GM18526 (cell line): ENCODE data around the gene DNER.

Experiments
- POLR2A ChIP-seq: IDR thresholded peaks from 3 replicates; pipeline ENCODE4 v1.6.1; 2011; ENCODE audit not compliant: insufficient read length; ENCODE audit errors: extremely low read depth

Gene DNER

GRCh38 chr2:229575569-229576315, 138.6 kb downstream of the DNER start:
- no peak for TF ChIP-seq POLR2A

DNA sequence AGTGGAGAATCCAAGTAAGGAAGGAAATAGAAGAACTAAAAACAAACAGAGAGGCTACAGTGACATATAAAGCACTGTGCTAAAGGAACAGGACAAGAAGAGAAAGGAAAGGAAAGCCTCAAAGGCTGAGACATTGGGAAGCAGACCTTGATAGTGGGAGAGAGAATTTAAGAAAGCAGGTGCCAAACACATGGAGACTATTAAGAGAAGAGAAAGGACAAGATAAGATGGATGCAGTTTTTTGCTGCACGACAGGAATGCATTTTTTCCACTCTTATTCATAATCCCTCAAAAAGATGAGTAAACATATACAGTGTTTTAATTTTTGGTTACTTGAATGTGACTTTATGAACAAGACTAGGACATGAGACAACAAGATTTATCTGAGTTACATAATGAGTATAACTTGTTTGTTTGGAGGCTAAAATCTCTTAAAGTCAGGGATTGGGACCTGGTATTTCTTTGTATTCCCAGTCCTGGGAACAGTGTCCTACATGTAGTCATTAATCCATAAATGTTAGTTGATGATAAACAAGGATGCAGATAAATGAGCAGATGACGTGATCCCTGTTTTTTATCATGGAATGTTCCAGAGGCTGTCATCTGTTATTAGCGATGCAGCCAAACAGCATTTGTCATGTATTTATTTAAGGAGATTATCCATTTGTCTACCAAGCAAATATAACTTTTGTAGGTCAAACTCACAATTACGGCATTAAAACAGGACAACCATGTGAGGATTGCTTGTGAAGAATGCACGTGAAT, 141.7 kb downstream of the DNER start:
- no peak for TF ChIP-seq POLR2A

DNA sequence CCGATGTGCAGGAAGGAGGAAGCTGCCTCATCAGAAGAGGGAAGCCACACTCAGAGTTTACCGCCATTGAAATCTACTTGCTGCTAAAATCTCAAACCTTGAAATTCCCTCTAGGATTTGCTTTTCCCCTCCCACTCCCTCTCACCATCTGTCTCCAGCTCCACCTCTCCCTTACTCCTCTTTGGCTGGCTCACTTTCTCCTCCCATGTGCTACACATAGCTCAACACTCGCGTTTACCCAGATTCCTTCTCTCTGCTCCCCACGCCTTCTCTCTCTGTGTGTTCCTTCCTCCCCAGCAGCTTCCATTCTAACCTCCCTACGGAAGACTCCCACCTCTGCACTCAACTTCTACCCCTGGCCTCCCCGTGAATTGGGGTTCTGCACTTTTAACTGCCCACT, 143.1 kb downstream of the DNER start:
- TF ChIP-seq POLR2A, result no peak

DNA sequence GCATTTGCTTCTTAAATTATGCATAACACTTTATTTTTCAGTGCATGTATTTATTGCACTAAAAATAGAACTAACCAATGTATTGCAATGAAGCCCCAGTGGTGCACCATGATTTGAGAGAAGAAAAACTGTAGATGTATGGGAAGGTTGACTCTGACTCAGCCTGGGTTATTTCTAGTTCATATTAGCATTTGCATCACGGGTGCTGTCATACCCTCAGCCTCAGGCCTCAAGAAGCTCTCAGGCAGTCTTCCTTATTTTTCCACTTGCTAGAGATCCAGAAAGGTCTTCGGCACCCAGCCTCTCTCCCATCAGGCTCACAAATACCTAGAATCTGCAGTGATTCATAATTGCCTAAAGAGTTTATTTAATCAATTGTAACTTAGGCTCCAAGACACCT, 148.0 kb downstream of the DNER start:
- no peak for TF ChIP-seq POLR2A

DNA sequence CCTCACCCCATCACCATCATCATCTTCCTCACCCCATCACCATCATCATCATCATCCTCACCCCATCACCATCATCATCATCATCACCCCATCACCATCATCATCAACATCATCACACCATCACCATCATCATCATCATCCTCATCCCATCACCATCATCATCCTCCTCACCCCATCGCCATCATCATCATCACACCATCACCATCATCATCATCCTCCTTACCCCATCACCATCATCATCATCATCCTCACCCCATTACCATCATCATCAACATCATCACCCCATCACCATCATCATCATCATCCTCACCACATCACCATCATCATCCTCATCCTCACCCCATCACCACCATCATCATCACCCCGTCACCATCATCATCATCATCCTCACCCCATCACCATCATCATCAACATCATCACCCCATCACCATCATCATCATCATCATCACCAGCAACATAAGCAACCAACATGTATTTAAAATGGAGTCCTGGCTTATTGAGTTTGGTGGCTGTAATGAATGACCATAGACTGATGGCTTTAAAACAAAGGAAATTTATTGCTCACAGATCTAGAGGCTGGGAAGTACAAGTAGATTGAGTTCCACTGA, 150.0 kb downstream of the DNER start:
- TF ChIP-seq POLR2A, result no peak

- no peak for TF ChIP-seq POLR2A
These were observed 151.0 kb downstream of the DNER start for GRCh38 chr2:229563388-229563787.

DNA sequence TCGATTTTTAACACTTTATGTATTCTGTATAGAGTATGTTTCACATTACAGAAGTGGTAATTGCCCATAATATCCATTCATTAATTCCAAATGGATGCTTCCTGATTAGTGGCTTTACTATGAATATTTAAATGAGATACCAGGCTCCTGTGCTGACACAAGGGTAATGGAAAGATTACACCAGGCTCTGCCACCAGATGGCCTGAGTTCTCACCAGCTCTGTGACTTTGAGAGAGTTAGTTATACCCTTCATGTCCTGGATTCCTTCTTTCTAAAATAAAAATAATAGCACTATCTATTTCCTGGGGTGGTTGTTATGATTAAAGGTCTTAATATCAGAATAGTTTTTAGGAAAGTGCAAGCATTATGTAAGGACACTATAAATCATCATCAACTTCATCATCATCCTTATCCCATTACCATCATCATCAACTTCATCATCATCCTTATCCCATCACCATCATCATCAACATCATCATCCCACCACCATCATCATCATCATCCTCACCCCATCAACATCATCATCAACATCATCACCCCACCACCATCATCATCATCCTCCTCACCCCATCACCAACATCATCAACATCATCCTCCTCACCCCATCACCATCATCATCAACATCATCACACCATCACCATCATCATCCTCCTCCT, 151.8 kb downstream of the DNER start:
- no peak for TF ChIP-seq POLR2A

- no peak for TF ChIP-seq POLR2A
These were observed 154.4 kb downstream of the DNER start for GRCh38 chr2:229559986-229560385.

DNA sequence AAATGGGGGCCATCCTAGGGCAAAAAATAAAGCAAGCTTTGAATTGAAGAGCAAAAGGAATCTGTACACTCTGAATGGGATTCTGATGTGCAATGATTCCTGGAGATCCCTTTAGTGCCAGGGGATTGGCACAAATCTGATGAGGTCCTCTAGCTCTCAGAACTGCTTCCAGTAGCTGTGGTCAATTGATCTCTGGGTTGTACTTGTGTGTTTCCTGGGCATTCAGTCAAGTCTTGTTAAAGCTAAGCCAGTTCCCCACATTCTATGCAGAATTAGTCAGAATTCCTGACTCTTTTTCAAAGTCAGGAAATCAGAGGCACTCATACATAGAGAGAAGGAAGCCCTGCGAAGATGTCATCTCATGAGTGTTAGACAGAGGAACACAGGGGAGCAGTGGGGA, 161.3 kb downstream of the DNER start:
- no peak for TF ChIP-seq POLR2A

DNA sequence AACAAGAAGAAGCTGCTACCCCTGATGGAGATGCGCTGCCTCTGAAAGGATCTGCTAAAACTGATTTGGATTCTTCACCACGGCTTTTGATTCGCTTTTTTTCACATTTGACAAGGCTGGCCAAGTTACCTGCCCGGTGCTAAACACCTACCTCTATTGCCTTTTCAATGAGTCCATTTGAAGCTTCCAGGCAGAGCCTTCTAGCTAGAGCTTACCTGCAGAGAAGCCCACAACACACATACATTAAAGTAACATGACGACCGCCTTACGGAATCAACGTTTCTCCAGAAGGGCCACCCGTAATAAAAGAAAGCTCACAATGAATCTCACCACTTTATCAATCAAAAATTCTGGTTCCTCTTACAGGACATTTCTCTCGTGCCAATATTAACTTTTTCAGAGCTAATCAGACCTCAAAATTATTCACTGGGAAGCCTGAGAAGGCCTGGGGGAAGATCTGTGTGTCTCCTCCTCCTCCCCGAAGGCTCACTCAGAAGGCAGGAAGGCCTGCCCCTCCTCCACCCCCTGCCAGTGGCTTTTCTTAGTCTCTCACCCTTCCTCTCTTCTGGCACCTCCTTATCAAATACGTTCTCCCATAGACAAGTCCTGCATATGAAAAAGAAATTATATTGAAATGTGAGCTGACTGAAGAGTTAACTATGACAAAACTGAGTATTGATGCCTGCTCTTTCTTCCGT, 171.0 kb downstream of the DNER start:
- TF ChIP-seq POLR2A, result no peak

DNA sequence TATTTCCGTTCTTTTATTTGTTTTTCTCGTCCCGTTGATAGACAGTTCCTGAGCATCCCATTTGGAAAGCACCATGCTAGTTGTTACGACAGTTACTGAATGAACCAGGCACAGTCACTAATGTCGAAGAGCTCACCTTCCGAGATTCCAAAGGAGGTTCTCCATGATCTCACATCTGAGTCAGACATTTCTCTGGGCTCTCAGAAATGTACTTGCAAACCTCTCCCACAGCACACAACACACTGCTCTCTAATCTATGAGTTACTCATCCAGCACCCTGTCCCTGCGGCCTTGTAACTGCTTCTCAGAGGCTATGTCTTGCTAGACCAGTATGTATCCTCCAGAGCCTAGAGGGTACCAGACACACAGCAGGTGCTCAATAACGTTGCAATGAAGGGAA, 174.7 kb downstream of the DNER start:
- no peak for TF ChIP-seq POLR2A

DNA sequence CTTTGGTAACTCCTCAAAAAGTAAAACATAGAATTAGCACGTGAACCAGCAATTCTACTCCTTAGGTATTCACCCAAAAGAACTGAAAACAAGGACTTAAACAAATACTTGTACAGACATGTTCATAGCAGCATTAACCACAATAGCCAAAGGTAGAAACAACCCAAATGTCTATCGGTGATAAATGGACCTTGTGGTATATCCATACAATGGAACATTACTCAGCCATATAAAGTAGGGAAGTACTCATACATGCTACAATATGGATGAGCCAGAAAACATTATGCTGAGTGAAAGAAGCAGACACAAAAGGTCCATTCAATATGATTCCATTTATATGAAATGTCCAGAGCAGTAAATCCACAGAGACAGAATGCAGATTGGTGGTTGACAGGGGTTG, 182.8 kb downstream of the DNER start:
- no peak for TF ChIP-seq POLR2A

DNA sequence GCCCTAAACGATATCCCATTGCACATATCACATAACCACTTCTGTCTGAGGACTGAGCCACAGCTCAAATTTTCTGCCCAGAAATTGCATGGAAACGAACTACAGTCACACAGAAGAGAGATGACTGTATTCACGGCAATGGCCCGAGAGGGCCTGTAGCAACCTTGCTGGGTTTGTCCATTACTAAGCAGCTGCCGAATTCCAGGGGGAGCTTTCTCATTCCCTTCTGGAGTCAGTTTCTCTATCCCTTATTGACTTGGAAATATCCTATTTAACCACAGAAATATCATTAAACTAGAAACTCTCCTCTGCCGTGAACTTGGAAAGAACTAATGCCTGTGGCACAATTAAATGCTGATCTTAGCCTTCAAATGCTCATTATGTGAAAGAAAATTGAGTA, 183.9 kb downstream of the DNER start:
- no peak for TF ChIP-seq POLR2A

DNA sequence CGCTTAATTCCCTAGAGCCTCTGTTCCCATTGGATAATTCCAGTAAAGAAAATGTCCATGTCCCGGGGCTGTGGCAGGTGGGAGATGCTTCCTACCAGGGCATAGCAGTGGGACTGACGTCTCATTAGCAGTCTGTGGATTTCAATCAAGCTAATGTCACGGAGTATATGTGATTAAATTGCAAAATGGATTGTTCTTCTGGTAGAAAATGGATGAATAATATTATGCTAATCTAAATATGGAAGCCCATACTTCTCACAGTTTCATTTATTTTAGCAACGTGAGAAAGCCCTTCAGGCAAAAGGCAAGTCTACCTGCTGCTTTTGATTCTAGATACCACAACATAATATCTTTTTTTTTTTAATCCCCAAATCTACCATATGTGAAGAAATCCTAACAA, 185.5 kb downstream of the DNER start:
- no peak for TF ChIP-seq POLR2A

- no peak for TF ChIP-seq POLR2A
These were observed 187.4 kb downstream of the DNER start for GRCh38 chr2:229526951-229527350.
